HepG2 (cell line): ENCODE measurements around the gene ADCY7. TPM values are rescaled to one million over a fixed set of nuclear protein-coding genes. Genes with fewer than 3 reads are reported as not detected.

Experiments used
- CHD4 ChIP-seq: fragments of 200-600 bp; sonication (generic); IDR thresholded peaks from 2 replicates; pipeline ENCODE4 v1.7.0; 2017; ENCODE audit warnings: mild to moderate bottlenecking, low read length, borderline replicate concordance
- HBP1 ChIP-seq: IDR thresholded peaks from 2 replicates; pipeline ENCODE4 v1.6.1; 2016; ENCODE audit warnings: low read depth, control low read depth
- KLF16 ChIP-seq, 2 experiments: sonication (generic) in 1 of 2; formaldehyde crosslinking in 1 of 2; IDR thresholded peaks; 2 replicates each; pipeline versions ENCODE4 v1.6.1 to v1.8.0; 2016 to 2023; ENCODE audit warnings: missing genetic modification reagents in 2 of 2, missing compliant biosample characterization in 1 of 2
- NKX3-1 ChIP-seq: sonication (generic); formaldehyde crosslinking; IDR thresholded peaks from 2 replicates; pipeline ENCODE4 v1.5.0; 2020; ENCODE audit warnings: missing genetic modification reagents
- SNAPC2 ChIP-seq: sonication (generic); formaldehyde crosslinking; IDR thresholded peaks from 2 replicates; pipeline ENCODE4 v1.8.1; 2022; ENCODE audit warnings: mild to moderate bottlenecking, missing genetic modification reagents
- TFAP4 ChIP-seq: sonication (generic); IDR thresholded peaks from 2 replicates; pipeline ENCODE4 v1.6.1; 2016; ENCODE audit warnings: low read depth, borderline replicate concordance
- ZFY ChIP-seq: sonication (generic); formaldehyde crosslinking; IDR thresholded peaks from 2 replicates; pipeline ENCODE4 v1.4.0; 2020; ENCODE audit warnings: missing genetic modification reagents
- ZNF225 ChIP-seq: sonication (generic); formaldehyde crosslinking; IDR thresholded peaks from 2 replicates; pipeline ENCODE4 v1.4.0; 2020; ENCODE audit warnings: mild to moderate bottlenecking, missing genetic modification reagents
- ZNF878 ChIP-seq: sonication (generic); formaldehyde crosslinking; IDR thresholded peaks from 2 replicates; pipeline ENCODE4 v1.8.1; 2023; ENCODE audit warnings: mild to moderate bottlenecking, missing genetic modification reagents, moderate library complexity
- polyA plus RNA-seq, 8 experiments: library from polyadenylated mRNA; depleted of rRNA in 3 of 8; stranded (reverse) in 7 of 8; unstranded in 1 of 8; fragments of >200 nt; fragmentation: Illumina TruSeq in 4 of 8; extraction: Trizol in 4 of 8; gene quantifications; 2 replicates each; pipeline versions ENCODE4 v1.2.1 to v1.2.3, GENCODE V29; 2011 to 2016; ENCODE audit warnings: low read depth in 4 of 8, missing spikeins in 1 of 8, mixed read lengths in 1 of 8; ENCODE audit not compliant: insufficient read depth in 1 of 8
- total RNA-seq, 5 experiments: library from RNA; depleted of rRNA; stranded (reverse); fragments of >200 nt; fragmentation: Illumina TruSeq; extraction: Trizol; gene quantifications; 2 replicates each; pipeline ENCODE4 v1.2.3, GENCODE V29; 2016; ENCODE audit warnings: low read depth in 1 of 5
- TF ChIP-seq, protein P1 (sequence below): sonication (generic); formaldehyde crosslinking; IDR thresholded peaks from 2 replicates; pipeline ENCODE4 v1.5.1; 2020; ENCODE audit warnings: mild to moderate bottlenecking, missing genetic modification reagents, borderline replicate concordance
- TF ChIP-seq, protein P2 (sequence below): sonication (generic); formaldehyde crosslinking; IDR thresholded peaks from 2 replicates; pipeline ENCODE4 v1.8.0; 2022; ENCODE audit warnings: missing genetic modification reagents, mild to moderate bottlenecking, moderate library complexity, borderline replicate concordance

The ADCY7 gene
- total and polyA plus RNA-seq, 2 of the 13 experiments (the other 11 are each of a cell fraction or from before 2014, with no cell fraction given) = 2.2 to 4.3 TPM

DNA sequence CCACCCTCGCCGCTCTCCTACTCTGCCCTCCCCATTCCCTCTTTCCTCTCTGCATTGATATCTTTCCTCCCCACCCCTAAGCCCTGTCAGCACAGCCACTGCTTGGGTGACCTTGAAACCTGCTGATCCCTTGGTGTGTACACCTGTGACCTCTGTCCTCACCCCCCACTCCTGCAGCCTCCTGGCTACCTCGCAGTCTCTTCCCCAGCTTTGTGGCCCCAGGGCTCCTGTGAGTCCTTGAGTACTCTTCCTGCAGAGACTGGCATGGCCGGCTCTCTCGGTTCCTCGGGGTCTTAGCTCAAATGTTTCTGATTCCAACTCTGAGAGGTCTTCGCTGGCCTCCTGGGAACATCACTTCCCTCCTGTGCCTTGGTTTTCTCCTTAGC is 31.7 kb downstream of the ADCY7 start (continued):
- peak in 1 of 2 experiments; percentile 41; a peak in 1 of 4 replicates for TF ChIP-seq KLF16 (CRISPR knock-in tag; IDR thresholded peaks at IDR 0.05)
- TF ChIP-seq TFAP4 = peak; percentile 83; the same call in 1 of the 2 replicates
- no peak for TF ChIP-seq NKX3-1 (CRISPR knock-in tag)
- TF ChIP-seq ZNF225 (CRISPR knock-in tag) = 0 out of 2 replicates have a peak, but pooled peaks have one; percentile 3
- no peak for TF ChIP-seq SNAPC2
- TF ChIP-seq CHD4 = no peak
- no peak for TF ChIP-seq ZNF878 (CRISPR knock-in tag)
- TF ChIP-seq, protein P1, sequence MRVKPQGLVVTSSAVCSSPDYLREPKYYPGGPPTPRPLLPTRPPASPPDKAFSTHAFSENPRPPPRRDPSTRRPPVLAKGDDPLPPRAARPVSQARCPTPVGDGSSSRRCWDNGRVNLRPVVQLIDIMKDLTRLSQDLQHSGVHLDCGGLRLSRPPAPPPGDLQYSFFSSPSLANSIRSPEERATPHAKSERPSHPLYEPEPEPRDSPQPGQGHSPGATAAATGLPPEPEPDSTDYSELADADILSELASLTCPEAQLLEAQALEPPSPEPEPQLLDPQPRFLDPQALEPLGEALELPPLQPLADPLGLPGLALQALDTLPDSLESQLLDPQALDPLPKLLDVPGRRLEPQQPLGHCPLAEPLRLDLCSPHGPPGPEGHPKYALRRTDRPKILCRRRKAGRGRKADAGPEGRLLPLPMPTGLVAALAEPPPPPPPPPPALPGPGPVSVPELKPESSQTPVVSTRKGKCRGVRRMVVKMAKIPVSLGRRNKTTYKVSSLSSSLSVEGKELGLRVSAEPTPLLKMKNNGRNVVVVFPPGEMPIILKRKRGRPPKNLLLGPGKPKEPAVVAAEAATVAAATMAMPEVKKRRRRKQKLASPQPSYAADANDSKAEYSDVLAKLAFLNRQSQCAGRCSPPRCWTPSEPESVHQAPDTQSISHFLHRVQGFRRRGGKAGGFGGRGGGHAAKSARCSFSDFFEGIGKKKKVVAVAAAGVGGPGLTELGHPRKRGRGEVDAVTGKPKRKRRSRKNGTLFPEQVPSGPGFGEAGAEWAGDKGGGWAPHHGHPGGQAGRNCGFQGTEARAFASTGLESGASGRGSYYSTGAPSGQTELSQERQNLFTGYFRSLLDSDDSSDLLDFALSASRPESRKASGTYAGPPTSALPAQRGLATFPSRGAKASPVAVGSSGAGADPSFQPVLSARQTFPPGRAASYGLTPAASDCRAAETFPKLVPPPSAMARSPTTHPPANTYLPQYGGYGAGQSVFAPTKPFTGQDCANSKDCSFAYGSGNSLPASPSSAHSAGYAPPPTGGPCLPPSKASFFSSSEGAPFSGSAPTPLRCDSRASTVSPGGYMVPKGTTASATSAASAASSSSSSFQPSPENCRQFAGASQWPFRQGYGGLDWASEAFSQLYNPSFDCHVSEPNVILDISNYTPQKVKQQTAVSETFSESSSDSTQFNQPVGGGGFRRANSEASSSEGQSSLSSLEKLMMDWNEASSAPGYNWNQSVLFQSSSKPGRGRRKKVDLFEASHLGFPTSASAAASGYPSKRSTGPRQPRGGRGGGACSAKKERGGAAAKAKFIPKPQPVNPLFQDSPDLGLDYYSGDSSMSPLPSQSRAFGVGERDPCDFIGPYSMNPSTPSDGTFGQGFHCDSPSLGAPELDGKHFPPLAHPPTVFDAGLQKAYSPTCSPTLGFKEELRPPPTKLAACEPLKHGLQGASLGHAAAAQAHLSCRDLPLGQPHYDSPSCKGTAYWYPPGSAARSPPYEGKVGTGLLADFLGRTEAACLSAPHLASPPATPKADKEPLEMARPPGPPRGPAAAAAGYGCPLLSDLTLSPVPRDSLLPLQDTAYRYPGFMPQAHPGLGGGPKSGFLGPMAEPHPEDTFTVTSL (CRISPR knock-in tag) = peak; percentile 62; the same call in 1 of the 2 replicates
- TF ChIP-seq HBP1 = 0 out of 2 replicates have a peak, but pooled peaks have one; percentile 21
- TF ChIP-seq, protein P2, sequence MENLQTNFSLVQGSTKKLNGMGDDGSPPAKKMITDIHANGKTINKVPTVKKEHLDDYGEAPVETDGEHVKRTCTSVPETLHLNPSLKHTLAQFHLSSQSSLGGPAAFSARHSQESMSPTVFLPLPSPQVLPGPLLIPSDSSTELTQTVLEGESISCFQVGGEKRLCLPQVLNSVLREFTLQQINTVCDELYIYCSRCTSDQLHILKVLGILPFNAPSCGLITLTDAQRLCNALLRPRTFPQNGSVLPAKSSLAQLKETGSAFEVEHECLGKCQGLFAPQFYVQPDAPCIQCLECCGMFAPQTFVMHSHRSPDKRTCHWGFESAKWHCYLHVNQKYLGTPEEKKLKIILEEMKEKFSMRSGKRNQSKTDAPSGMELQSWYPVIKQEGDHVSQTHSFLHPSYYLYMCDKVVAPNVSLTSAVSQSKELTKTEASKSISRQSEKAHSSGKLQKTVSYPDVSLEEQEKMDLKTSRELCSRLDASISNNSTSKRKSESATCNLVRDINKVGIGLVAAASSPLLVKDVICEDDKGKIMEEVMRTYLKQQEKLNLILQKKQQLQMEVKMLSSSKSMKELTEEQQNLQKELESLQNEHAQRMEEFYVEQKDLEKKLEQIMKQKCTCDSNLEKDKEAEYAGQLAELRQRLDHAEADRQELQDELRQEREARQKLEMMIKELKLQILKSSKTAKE (CRISPR knock-in tag) = peak; percentile 79
- TF ChIP-seq ZFY (CRISPR knock-in tag) = peak; percentile 30; the same call in 1 of the 2 replicates
